Activated T-cell treated with anti-CD3 and anti-CD28 coated beads, Interleukin-2, amount 50 U/mL, for 48 hours (primary cell): ENCODE measurements around the gene THAP10.

Experiments used
- DNase-seq, 2 experiments: peaks; one replicate each; pipeline ENCODE4 v3.0.0-alpha.2; 2020

The THAP10 gene

GRCh38 chr15:70853318-70853972 is 38.8 kb downstream of the THAP10 start:
- DNase-seq, result peak in 1 of 2 experiments; percentile 48

DNA sequence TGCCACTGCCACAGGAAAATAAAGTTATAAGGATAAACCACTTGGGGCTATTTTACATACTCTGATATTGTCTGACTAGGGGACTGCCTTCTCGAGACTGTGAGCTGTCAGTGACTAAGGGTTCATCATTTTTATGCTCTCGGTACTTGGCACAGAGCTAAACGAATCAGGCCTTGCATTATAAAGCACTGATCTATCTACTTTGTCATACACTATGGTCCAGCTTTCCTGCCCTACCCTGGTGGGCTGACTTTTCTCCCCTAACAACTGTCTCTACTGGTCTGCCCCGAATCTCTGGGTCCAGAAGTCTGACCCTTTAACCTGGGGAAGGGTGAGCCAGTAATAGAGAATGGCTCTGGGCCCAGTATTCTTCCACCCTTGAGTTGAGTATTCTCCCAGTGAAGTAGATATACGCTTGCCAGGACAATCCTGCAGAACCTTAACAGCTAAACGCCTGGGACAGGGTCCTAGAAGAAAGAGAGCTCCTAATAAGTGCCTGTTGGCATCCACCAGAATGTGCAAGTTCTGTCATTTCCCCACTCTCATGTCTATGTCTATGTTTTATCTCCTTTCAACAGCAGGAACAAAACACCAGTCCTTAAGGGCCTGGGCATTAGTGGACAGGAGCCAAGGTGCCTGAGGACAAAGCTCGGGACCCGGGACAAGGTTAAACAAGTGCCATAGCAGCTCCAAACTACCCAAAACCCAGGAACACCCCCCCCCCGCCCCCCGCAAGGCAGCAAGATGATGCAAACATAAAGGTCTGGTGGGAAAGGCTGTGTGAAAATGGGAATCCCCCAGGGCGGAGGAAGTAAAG is 39.5 kb downstream of the THAP10 start:
- DNase-seq, result no peak

- DNase-seq, result no peak
These were observed 40.3 kb downstream of the THAP10 start for GRCh38 chr15:70851889-70852288.

DNA sequence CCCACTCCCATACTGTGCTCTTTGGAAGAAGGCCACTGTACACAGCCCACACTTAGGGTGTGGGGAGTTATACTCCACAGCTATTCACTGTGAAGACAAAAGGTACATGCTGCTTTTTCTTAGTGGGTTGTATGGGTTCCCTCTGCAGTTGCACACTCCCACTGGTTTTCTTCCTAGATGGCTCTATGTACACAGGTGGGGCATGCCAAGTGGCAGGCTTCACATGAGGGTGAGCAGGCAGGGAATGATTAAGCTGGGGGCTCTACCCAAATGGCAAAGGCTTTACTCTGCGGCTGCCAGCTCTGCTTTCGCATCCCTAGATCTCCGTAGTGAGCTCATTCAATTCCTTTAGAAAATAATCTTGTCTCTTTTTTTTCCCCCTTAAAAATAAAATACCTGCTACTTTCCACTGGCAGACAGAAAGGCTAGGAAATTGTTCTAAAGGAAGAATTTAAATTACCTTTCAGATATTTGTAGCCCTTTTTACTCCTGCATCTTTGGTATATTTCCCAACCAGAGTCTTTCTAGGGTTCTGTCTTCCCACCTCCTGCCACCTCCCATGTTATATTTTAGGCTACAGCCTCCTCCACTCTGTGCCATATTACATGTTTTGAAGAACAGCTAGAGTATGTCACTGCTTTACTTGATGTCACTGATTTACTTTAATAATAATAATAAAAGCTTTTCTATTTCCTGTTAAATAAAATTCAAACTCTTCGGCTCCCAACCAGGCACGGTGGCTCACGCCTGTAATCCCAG is 46.5 kb downstream of the THAP10 start:
- no peak for DNase-seq

DNA sequence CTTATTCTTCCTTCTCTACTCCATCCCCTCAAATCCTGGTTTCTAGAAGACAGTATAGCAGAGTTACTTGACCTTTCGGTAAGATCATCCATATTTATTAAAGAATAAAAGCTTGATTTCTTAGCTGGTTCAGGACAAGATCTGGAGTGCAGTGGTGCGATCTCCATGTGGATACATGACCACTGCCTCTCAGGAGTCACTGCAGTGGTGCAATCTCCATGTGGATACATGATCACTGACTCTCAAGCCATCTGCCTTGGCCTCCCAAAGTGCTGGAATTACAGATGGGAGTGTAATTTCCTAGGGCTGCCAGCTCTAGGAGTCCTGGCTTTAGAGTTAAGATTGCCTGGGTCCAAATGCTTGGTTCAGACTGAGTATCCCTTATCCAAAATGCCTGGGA is 54.8 kb downstream of the THAP10 start:
- DNase-seq, result no peak

DNA sequence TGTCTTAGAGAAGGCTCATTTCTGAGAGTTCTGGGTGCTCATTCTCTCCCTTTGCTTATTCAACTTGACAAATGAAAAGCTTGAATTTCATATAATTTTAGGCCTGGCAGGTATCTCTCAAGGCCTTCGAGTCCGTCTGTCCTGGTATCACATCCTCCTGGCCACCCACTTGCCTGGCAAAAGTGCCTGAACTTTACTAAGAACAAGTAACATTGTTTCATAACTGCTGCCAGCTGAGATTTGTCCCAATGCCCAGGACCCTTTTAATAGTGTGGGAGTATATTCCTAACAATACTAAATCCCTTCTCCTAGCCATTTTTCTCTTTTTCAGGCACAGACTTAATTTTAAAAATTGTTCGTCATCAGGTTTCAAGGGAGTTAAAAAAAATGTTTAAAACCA is 56.4 kb downstream of the THAP10 start:
- DNase-seq, result no peak

DNA sequence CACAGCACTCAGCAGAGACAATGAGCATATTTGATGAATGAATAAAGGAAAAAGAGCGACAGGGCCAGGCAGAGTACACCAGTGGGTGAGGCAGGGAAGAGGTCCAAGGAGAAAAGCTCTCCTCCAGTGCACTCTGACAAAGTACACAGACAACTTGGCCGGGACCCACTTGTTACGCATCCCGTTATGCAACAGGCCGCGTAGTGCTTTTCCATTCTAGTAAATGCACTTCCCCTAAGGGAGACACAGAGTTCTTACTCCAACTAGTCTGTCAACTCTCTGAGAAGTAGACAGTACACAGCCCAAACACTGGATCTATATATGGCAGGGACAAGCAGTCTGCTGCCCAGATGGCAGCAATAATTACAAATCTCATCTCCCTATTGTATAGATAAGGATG is 56.8 kb downstream of the THAP10 start:
- no peak for DNase-seq

- no peak for DNase-seq
These were observed 57.2 kb downstream of the THAP10 start for GRCh38 chr15:70834999-70835398.

GRCh38 chr15:70833861-70834765 is 58.1 kb downstream of the THAP10 start:
- no peak for DNase-seq

DNA sequence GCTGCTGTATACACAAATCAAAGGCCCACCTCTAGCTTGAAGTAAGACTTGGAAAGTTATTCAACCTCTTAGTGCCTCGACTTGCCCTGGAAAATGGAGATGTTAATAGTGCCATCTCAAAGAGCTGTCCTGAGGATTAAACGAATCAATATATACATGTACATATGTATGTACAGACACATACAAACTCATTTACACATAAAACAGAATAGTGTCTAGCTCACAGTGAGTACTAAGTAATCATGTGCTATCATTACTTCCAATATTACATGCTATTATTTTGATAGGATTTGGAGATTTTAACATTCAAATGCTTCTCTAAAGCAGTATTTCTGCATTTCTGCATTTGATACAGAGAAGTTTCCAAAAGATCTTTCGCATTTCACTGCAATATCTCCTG is 58.8 kb downstream of the THAP10 start:
- DNase-seq, result no peak

GRCh38 chr15:70832176-70832575 is 60.1 kb downstream of the THAP10 start:
- no peak for DNase-seq
